Glutamatergic neuron (in vitro differentiated cells): ENCODE results near the gene C10orf67. TPM values are rescaled to one million over a fixed set of nuclear protein-coding genes. Genes with fewer than 3 reads are reported as not detected.

ENCODE experiments used
- DNase-seq: peaks from one replicate; pipeline ENCODE4 v3.0.0; 2022
- H3K27ac Mint-ChIP-seq: one replicate; pipeline ENCODE4 v1.8.0; 2020; ENCODE audit warnings: mild to moderate bottlenecking, mixed read lengths, inconsistent platforms; ENCODE audit not compliant: unreplicated experiment
- H3K27me3 Mint-ChIP-seq: one replicate; pipeline ENCODE4 v1.8.0; 2020; ENCODE audit warnings: mild to moderate bottlenecking, moderate library complexity, mixed read lengths, inconsistent platforms; ENCODE audit not compliant: unreplicated experiment
- H3K36me3 Mint-ChIP-seq: one replicate; pipeline ENCODE4 v1.8.0; 2020; ENCODE audit warnings: mild to moderate bottlenecking, mixed read lengths, inconsistent platforms; ENCODE audit not compliant: unreplicated experiment
- H3K4me1 Mint-ChIP-seq: one replicate; pipeline ENCODE4 v1.8.0; 2020; ENCODE audit warnings: mild to moderate bottlenecking, low read depth, mixed read lengths, inconsistent platforms; ENCODE audit not compliant: unreplicated experiment
- H3K4me3 Mint-ChIP-seq: one replicate; pipeline ENCODE4 v1.8.0; 2020; ENCODE audit warnings: mild to moderate bottlenecking, mixed read lengths, inconsistent platforms; ENCODE audit not compliant: unreplicated experiment
- H3K9me3 Mint-ChIP-seq: one replicate; pipeline ENCODE4 v1.8.0; 2020; ENCODE audit warnings: mild to moderate bottlenecking, moderate library complexity, mixed read lengths, inconsistent platforms; ENCODE audit not compliant: unreplicated experiment
- CTCF ChIP-seq: fragments of 200-600 bp; sonication (generic); IDR thresholded peaks from one replicate; pipeline ENCODE4 v1.5.0; 2021; ENCODE audit not compliant: partially characterized antibody, unreplicated experiment
- total RNA-seq: library from RNA; stranded (reverse); fragmentation: NEBNext Ultra II Directional; extraction: Animal tissue kit (Norgen Biotek cat#: 25700); gene quantifications from one replicate; pipeline ENCODE4 v1.2.1, GENCODE V29; 2021; ENCODE audit not compliant: unreplicated experiment

The C10orf67 gene
- total RNA-seq, 1 donor from 2014 or later = not detected

- no peak for DNase-seq
- H3K4me3 Mint-ChIP-seq = no peak overlapping the region
- peaks cover 4% of the 10 kb centered on the region for H3K4me1 Mint-ChIP-seq
- no peaks in the 10 kb centered on the region for H3K36me3 Mint-ChIP-seq
- H3K27me3 Mint-ChIP-seq = peaks cover 4% of the 10 kb centered on the region
- no peak overlapping the region for H3K27ac Mint-ChIP-seq
- no peak for TF ChIP-seq CTCF
- H3K9me3 Mint-ChIP-seq = peaks cover 4% of the 10 kb centered on the region
Measured at GRCh38 chr10:23284674-23285335, 59.8 kb downstream of the C10orf67 start.

GRCh38 chr10:23284155-23284554, 60.4 kb downstream of the C10orf67 start:
- Mint-ChIP-seq H3K27me3 (peaks cover 1% of the 10 kb centered on the region), H3K36me3 (no peaks in the 10 kb centered on the region), H3K27ac (no peak overlapping the region), H3K9me3 (peaks cover 4% of the 10 kb centered on the region), H3K4me1 (peaks cover 4% of the 10 kb centered on the region), H3K4me3 (no peak overlapping the region)
- no peak for DNase-seq
- TF ChIP-seq CTCF = no peak

GRCh38 chr10:23283680-23284079, 60.9 kb downstream of the C10orf67 start:
- no peak for TF ChIP-seq CTCF
- DNase-seq = no peak
- H3K4me1 Mint-ChIP-seq = peaks cover 4% of the 10 kb centered on the region
- no peak overlapping the region for H3K4me3 Mint-ChIP-seq
- H3K9me3 Mint-ChIP-seq = peaks cover 4% of the 10 kb centered on the region
- H3K27me3 Mint-ChIP-seq = no peaks in the 10 kb centered on the region
- no peak overlapping the region for H3K27ac Mint-ChIP-seq
- H3K36me3 Mint-ChIP-seq = no peaks in the 10 kb centered on the region

GRCh38 chr10:23281044-23281433, 63.6 kb downstream of the C10orf67 start:
- Mint-ChIP-seq H3K36me3 (no peaks in the 10 kb centered on the region), H3K4me3 (no peak overlapping the region), H3K4me1 (peaks cover 4% of the 10 kb centered on the region), H3K27ac (no peak overlapping the region), H3K27me3 (no peaks in the 10 kb centered on the region), H3K9me3 (peaks cover 2% of the 10 kb centered on the region)
- no peak for TF ChIP-seq CTCF
- no peak for DNase-seq

- H3K9me3 Mint-ChIP-seq = peaks cover 2% of the 10 kb centered on the region
- TF ChIP-seq CTCF = no peak
- DNase-seq = no peak
- no peaks in the 10 kb centered on the region for H3K27me3 Mint-ChIP-seq
- no peak overlapping the region for H3K27ac Mint-ChIP-seq
- no peak overlapping the region for H3K4me3 Mint-ChIP-seq
- peaks cover 4% of the 10 kb centered on the region for H3K4me1 Mint-ChIP-seq
- no peaks in the 10 kb centered on the region for H3K36me3 Mint-ChIP-seq
Measured at GRCh38 chr10:23280419-23281043, 64.1 kb downstream of the C10orf67 start.
